HG03460 (cell line): ENCODE data around the gene PPP5C.
"Not testable (repeated sequence)": the region's sequence is repeated elsewhere in the genome, so short reads cannot be mapped to it uniquely, and the experiment has no call there.

Experiments used
- ATAC-seq: cut with Tn5 transposase; IDR thresholded peaks from one replicate; pipeline ENCODE4 v1.9.1; 2021; ENCODE audit not compliant: unreplicated experiment

PPP5C gene

GRCh38 chr19:46407856-46408663, 61.2 kb downstream of the PPP5C start:
- no peak for ATAC-seq

GRCh38 chr19:46408664-46409039, 61.8 kb downstream of the PPP5C start:
- ATAC-seq, result no peak

- no peak for ATAC-seq
These were observed 62.3 kb downstream of the PPP5C start for GRCh38 chr19:46409191-46409590.

GRCh38 chr19:46410205-46411087, 63.6 kb downstream of the PPP5C start:
- no peak for ATAC-seq

GRCh38 chr19:46411088-46411924, 64.4 kb downstream of the PPP5C start:
- ATAC-seq, result no peak

GRCh38 chr19:46411925-46412649, 65.2 kb downstream of the PPP5C start:
- ATAC-seq, result no peak

- ATAC-seq, result no peak
These were observed 65.9 kb downstream of the PPP5C start for GRCh38 chr19:46412650-46413261.

GRCh38 chr19:46413262-46414031, 66.6 kb downstream of the PPP5C start, which contains the start of gene CCDC8:
CCDC8 (minus strand) TSS chr19:46413564; CDS start chr19:46412810, 754 bp downstream.
- no peak for ATAC-seq

GRCh38 chr19:46414899-46415298, 68.0 kb downstream of the PPP5C start:
- ATAC-seq, result not testable (repeated sequence)

GRCh38 chr19:46415804-46416709, 69.2 kb downstream of the PPP5C start:
- not testable (repeated sequence) for ATAC-seq

- no peak for ATAC-seq
These were observed 73.2 kb downstream of the PPP5C start for GRCh38 chr19:46420056-46420455.

GRCh38 chr19:46422344-46422743, 75.5 kb downstream of the PPP5C start:
- no peak for ATAC-seq

GRCh38 chr19:46423188-46423587, 76.3 kb downstream of the PPP5C start:
- no peak for ATAC-seq

GRCh38 chr19:46426035-46426505, 79.2 kb downstream of the PPP5C start:
- ATAC-seq, result no peak

- no peak for ATAC-seq
These were observed 79.7 kb downstream of the PPP5C start for GRCh38 chr19:46426506-46427162.

GRCh38 chr19:46427518-46428045, 80.7 kb downstream of the PPP5C start:
- ATAC-seq, result no peak
